A673 (cell line): ENCODE data around the gene ADGRD1.

Experiments
- EZH2 ChIP-seq: fragments of 200-600 bp; sonication (generic); IDR thresholded peaks from 2 replicates; pipeline ENCODE4 v1.6.1; 2017; ENCODE audit warnings: borderline replicate concordance, low read depth, mild to moderate bottlenecking, mixed read lengths, antibody characterized with exemption, low read length; ENCODE audit not compliant: poor library complexity, severe bottlenecking
- TF ChIP-seq, protein P1 (sequence below): fragments of 300-800, 200-600 bp; sonication (generic); conservative IDR thresholded peaks from 2 replicates; pipeline ENCODE4 v1.5.1; 2017; ENCODE audit warnings: low read depth, mild to moderate bottlenecking, antibody characterized with exemption, low read length, moderate library complexity, mixed read lengths

DNA sequence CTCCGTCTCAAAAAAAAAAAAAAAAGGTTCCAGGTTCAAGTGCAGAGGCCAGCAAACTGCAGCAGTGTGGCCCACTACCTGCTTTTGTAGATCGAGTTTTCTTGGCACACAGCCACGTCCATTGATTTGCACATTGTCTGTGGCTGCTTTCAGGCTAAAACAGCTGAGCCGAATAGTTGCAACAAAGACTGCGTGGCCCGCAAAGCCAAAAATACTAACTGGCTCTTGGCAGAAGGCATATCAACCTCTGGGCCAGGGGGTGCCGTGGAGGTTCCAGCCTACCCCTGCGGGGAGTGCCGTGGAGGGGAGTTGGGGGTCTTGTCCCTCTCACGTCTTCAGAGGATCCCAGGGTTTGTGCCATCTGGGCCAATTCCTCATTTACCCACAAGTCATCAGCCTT is 170.1 kb downstream of the ADGRD1 start:
- TF ChIP-seq, protein P1, sequence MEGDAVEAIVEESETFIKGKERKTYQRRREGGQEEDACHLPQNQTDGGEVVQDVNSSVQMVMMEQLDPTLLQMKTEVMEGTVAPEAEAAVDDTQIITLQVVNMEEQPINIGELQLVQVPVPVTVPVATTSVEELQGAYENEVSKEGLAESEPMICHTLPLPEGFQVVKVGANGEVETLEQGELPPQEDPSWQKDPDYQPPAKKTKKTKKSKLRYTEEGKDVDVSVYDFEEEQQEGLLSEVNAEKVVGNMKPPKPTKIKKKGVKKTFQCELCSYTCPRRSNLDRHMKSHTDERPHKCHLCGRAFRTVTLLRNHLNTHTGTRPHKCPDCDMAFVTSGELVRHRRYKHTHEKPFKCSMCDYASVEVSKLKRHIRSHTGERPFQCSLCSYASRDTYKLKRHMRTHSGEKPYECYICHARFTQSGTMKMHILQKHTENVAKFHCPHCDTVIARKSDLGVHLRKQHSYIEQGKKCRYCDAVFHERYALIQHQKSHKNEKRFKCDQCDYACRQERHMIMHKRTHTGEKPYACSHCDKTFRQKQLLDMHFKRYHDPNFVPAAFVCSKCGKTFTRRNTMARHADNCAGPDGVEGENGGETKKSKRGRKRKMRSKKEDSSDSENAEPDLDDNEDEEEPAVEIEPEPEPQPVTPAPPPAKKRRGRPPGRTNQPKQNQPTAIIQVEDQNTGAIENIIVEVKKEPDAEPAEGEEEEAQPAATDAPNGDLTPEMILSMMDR, result no peak
- no peak for TF ChIP-seq EZH2
